HUES48 (cell line): ENCODE data around the gene LILRA2.
"Not testable (repeated sequence)": the region's sequence is repeated elsewhere in the genome, so short reads cannot be mapped to it uniquely, and the experiment has no call there.

Source experiments
- H3K27ac ChIP-seq: one replicate; pipeline ENCODE4 v1.7.0; 2013; ENCODE audit warnings: low read depth, low read length, inconsistent platforms
- H3K27me3 ChIP-seq: 2 replicates; pipeline ENCODE4 v1.6.1; 2013; ENCODE audit warnings: mild to moderate bottlenecking, low read length; ENCODE audit not compliant: control insufficient read depth, insufficient read depth
- H3K36me3 ChIP-seq: 2 replicates; pipeline ENCODE4 v1.6.1; 2013; ENCODE audit warnings: low read length; ENCODE audit not compliant: control insufficient read depth, insufficient read depth
- H3K4me1 ChIP-seq: 2 replicates; pipeline ENCODE4 v1.6.1; 2013; ENCODE audit warnings: mild to moderate bottlenecking, low read length; ENCODE audit not compliant: control insufficient read depth, insufficient read depth
- H3K4me3 ChIP-seq: 2 replicates; pipeline ENCODE4 v1.5.1; 2013; ENCODE audit warnings: mild to moderate bottlenecking, low read depth, low read length
- H3K9ac ChIP-seq: 2 replicates; pipeline ENCODE4 v1.6.1; 2013; ENCODE audit warnings: mild to moderate bottlenecking, low read depth, low read length, moderate library complexity
- H3K9me3 ChIP-seq: 2 replicates; pipeline ENCODE4 v1.6.1; 2013; ENCODE audit warnings: low read length; ENCODE audit not compliant: control insufficient read depth, insufficient read depth

LILRA2 gene

GRCh38 chr19:54631489-54632337 lies 58.1 kb downstream of the LILRA2 start:
- H3K27ac ChIP-seq, H3K9ac ChIP-seq, H3K4me3 ChIP-seq, H3K27me3 ChIP-seq, H3K36me3 ChIP-seq, H3K4me1 ChIP-seq: not testable (repeated sequence)
- H3K9me3 ChIP-seq = peaks cover 67% of the 10 kb centered on the region

GRCh38 chr19:54632517-54632916 lies 58.9 kb downstream of the LILRA2 start:
- not testable (repeated sequence) for H3K9ac ChIP-seq, H3K27ac ChIP-seq, H3K27me3 ChIP-seq, H3K36me3 ChIP-seq, H3K4me1 ChIP-seq, H3K4me3 ChIP-seq
- peaks cover 62% of the 10 kb centered on the region for H3K9me3 ChIP-seq

- Histone ChIP-seq H3K27me3 (no peaks in the 10 kb centered on the region), H3K9me3 (peaks cover 58% of the 10 kb centered on the region), H3K36me3 (no peaks in the 10 kb centered on the region), H3K27ac (no peak overlapping the region), H3K4me1 (no peaks in the 10 kb centered on the region), H3K9ac (no peak overlapping the region), H3K4me3 (no peak overlapping the region)
These were observed 59.8 kb downstream of the LILRA2 start for GRCh38 chr19:54633401-54633800.

GRCh38 chr19:54636081-54636480 lies 62.5 kb downstream of the LILRA2 start:
- not testable (repeated sequence) for H3K4me1 ChIP-seq, H3K4me3 ChIP-seq, H3K27me3 ChIP-seq, H3K36me3 ChIP-seq, H3K27ac ChIP-seq, H3K9ac ChIP-seq
- peaks cover 58% of the 10 kb centered on the region for H3K9me3 ChIP-seq

GRCh38 chr19:54638683-54639082 lies 65.1 kb downstream of the LILRA2 start:
- Histone ChIP-seq H3K9me3 (peaks cover 55% of the 10 kb centered on the region), H3K36me3 (no peaks in the 10 kb centered on the region), H3K4me1 (no peaks in the 10 kb centered on the region), H3K9ac (no peak overlapping the region), H3K27ac (no peak overlapping the region), H3K27me3 (no peaks in the 10 kb centered on the region), H3K4me3 (no peak overlapping the region)
